Stimulated activated CD4-positive, alpha-beta T cell treated with anti-CD3 and anti-CD28 coated beads, TNF-alpha, amount 100 ng/mL, for 4 hours (primary cell): Measurements from ENCODE around the gene CAPN13.
A peak's percentile ranks its signal among the peaks of the same experiment; 100 is the strongest.

Source experiments
- DNase-seq, 3 experiments: peaks; one replicate each; pipeline ENCODE4 v3.0.0-alpha.2; 2020; ENCODE audit warnings: low read depth in 3 of 3

Gene CAPN13

DNA sequence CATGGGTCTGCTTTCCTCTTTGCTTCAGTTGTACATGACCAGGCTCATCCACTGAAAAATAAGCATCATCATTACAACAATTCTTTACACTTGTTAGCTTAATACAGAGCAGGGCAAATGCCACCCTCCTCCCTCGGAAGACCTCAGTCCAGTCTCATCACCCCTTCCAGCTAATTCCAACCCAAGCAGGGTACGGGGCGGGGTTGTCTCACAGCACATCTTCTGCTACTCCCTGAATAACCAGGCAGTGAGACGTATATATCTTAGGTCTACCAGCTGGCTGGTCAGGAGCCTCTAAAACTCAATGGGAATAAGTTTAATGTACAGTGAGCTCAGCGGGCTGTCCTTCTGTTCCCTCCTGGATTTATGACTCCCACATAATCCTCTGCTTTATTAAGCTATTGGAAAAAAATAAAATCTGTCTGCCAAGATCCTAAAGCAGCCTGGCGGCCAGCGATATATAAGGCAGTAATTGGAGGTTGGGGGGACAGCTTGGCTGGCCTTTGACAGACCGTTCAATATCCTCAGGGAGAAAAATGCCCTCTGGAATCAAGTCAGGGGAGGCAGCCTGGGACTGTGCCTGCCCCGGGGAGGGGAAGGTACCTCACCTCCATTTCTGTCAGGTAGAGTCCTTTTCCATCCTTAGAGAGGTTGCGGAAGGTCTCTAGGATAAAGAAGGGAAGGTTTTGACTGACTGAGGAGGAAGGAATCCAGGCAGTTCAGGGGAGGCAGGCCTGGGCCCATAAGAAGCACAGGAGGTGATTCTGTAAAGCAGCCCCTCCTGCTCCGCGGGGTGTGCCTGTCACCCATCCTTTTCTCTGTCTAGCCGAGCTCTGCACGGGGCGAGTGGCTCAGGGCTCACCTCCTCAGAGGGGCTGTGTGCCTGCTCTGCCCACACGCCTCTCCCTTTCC, 76.3 kb downstream of the CAPN13 start:
- no peak for DNase-seq

DNA sequence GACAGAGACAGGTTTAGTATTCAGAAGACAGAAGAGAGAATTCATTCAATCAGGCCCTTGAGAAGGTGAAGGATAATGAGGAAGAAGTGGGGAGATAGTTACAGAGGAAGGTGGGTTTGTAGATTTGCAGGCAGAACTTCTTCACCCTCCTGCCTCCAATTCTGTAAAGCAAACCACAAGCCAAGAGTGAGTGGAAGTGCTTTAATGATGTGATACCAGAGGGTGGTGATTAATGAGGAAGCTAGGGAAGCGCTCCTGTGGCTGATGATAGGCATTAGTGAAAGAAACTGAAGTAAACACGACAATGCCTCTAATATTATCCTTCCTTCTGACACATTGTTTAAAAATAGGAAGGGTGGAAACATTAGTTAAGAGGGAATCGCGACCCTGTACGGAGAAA, 78.2 kb downstream of the CAPN13 start:
- DNase-seq, result no peak

DNA sequence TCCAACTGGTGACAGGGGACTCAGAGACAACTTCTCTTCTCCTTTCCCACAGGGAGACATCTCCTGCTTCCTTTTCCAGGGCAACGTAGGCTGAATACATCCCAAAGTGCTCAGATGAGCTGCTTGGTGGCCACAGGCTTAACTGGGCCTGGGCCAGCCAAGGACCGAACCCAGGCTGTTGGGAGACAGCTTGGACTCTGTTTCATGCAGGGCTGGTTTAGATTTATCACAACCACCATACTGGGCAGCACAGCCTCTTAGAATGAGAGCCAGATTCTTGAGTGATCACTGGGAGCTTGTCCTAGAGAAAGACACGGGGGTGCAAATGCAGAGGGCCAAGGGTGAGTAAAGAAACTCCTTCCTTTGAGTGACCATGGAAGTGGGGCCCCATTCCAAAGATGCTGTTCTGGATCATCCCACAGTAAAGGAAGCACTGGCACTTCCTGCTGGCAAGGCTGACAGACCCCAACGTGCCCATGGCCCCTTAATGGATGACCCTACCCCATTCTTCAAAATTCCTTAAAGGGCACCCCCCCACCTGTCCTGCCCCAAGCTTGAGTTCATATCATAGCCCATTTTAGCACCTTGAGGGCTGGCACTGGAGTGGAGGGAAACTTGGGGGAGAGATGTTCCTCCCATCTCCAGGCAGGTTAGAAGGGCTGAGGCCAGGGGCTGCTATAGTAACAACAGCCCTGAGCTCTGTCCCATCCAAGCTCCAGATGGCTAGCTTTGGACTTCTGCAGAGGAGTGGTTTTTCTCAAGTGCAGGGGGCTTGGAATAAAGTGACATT, 84.1 kb downstream of the CAPN13 start:
- DNase-seq, result no peak

DNA sequence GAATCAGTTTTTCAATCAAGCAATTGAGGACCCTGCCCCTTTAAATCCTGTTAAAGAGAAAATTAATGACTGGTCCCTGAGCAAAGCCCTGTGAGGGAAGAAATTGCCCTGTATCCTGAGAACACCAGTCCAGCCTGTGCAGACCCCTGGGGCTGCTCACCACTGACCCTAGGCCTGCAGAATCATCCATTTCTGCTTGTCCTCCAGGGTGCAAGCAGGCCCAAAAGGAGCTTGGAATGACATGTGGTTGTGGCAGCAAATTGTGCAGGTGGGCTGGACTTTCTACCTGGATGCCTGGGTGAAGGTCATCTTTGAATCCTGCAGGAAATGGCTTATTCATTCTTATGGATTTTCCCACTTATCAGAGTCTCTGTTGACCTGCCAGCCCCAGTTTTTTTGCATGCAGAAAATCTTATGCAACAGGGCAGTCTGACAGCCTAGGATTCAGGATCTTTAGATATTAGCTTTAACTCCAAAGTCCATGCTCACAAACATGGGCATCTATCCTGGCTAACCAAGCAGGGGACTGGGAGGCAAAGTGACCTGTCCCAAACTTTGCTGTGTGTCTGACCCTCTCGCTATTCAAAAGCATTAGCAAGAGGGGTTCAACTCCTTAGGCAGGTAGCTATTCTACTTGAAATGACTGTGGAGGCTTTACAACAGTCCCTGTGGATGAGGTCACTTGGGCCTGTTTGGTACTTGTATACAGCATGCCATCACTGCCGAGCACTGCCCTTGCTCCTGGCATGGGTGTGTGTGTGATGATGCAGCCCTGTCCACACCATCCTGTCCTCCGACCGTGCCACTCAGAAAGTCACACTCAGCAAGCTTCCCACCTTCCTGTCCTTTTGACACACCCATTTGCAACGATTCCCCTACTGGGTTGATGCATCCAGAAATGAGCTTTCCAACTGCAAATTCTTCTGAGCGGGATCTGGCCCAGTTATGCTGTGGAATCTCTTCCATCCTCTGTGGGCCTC, 85.3 kb downstream of the CAPN13 start:
- DNase-seq, result no peak

DNA sequence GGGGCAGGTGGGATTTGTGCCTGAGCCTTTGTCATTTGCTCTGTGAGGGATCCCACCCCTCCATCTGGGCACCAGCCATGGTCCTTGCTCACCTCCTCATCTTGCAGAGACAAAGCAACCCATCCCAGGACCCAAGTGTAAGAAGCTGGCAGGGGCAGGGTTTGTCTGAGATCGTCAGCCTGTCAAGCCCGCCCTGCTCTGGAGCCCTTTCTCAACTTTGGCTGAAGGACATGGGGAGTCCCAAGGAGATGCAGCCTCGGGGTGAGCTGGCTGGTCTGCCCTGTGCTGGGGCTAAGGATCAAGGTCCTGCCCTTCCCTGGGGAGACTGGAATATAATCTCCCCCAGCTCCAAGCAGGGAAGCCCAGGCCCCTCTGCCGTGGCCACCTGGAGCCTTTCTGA, 86.0 kb downstream of the CAPN13 start:
- DNase-seq, result no peak

DNA sequence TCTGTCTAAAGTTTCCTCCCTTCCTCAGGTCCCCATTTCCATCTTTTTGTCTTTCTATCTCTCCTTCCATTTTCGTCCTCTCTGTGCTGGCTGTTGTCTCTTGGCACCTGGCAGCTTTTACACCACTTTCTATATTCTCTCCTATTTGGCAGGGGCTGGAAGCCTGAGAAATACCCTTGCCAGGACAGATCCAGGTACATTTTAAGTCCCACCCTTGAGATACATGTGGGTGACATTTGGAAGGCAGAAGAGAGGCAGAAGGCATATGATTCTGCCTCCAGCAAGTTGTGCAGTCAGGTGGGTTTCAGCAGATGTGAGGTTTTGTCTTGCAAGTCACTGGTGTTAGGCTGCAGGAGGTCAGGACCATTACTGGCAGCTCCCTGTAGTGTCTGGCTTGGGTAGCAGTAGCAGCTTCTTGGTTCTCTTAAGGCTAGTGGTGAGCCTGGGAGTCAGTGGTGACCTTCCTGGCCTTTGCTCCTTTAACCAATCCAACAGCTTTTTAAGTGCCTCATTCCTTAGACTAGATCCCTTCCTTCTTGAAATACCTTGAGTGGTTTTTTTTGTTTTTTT, 90.1 kb downstream of the CAPN13 start:
- no peak for DNase-seq

DNA sequence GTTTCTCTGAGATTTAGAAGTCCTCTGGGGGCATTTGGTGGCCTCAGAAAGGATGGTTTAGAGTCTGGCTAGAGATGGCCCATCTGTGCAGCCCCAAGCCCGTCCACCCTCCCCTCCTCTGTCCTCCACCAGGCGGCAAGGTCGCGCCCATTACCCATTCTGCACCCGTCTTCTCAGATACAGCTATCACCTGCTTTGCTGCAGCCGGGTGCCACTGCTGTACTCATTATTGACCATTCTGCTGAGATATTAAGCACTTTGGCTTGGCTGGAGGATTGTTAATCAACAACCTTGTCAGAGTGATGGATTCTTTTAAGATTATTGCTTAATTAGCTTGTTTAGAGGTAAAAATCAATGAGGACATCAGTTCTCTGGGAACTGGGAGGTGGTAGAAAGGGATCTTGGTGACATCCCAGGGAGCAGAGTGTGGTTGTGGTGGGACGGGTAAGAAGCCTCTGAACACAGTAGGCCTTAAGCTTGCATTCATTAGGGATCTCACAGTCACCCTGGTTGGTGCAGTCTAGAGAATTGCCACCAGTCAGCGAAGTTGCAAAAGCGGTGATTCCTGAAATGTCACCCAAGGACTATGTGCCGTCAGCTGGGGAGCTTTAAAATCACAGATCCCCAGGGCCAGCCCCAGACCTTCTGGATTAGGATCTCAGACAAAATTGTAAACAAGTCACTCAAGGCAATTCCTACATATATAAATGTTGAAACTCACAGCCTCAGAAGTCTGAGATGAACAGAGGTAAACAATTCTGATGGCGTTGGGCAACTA, 90.9 kb downstream of the CAPN13 start:
- no peak for DNase-seq

DNA sequence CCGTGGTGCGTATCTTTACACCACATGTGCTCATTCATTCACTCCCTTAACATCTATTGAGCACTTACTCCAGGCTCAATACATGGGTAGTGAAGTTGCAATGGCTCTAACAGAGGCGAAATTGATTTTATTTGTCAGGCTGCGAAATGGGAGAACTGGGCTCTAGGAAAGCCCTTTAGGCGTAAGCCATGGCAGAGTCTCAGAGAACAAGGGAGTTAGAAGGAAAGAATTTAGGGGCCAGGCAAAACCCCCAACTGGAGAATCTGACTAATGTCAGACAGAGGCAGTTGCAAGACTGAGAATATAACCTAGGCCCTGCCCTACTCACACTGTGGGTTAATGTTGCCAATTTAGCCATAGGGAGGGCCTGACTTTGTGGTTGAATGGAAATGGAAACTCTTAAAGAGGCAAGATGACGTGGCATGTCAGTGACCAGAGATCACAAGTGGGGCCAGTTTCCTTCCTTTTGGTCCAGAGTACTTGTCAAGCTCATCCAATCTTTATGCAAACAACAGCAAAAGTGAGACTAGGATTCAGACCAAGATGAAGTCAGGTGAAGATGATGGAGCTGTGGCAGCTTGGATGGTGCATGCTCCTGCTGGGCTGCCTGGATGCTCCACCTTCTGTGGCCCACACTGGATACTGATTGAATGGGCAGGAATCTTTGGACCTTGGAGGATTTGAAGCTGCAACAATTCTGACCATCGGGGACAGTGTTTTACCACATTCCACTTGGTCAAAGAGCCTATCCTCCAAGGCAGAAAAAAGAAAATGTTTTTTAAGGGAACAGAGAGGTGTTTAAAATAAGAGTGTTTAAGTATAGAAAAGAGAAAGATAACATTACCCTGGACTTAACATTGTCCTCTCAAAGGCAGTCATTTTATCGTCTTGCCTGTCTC, 92.2 kb downstream of the CAPN13 start:
- DNase-seq, result no peak

DNA sequence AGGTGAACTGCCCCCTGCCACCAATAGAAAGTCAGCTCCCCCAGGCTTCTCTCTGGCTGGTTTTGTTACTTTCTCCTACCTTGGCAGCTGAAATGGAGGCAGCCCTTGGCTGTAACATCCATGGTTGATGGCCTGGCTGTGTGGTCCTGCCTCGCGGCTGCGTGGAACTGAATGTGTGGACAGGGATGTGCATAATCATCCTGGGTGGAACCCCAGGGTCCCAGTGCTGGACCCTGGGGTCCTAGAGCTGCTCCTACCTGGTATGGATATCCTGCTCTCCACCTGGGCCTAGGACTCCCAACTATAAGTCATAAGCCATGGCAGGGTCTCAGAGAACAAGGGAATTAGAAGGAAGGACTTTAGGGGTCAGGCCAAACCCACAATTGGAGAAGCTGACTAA, 93.5 kb downstream of the CAPN13 start:
- DNase-seq, result no peak

DNA sequence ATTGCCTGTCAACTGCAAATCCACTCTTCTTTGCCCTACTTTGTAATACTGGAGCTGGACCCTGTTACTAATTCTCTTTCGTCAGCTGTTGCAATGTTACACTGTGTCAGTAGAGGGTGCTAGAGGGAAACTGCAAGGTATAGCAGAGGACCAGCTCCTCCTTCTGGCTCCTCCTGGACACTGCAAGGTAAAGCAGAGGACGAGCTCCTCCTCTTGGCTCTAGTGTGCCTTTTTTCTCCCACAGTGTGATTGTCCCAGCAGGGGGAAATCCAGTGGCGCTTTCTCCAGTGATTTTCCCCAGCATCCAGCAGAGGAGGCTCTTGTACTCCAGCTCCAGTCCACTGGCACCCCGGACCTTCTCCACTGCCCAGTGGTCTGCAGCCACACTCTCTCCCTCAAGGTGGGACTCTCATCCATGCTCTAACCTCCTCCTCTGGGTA, 95.6 kb downstream of the CAPN13 start:
- peak; percentile 53 to 75 (median 71) for DNase-seq

DNA sequence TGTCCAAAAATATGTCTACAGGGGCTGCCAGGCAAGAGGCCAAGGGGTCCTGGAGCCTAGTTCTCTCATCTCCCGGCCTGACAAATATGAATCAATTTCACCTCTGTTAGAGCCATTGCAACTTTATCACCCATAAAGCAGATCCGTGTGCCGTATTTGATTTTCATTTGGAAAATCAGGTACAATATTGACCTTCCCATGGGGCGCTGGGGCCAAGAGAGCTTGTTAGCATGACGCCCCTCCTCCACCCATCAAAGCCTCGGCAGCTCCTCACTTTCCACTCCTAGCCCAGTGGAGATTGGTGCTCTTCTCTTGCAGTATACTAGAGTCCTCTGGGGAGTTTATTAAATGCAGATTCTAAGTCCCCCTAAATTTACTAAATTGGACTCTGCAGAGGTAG, 96.8 kb downstream of the CAPN13 start:
- DNase-seq, result no peak

DNA sequence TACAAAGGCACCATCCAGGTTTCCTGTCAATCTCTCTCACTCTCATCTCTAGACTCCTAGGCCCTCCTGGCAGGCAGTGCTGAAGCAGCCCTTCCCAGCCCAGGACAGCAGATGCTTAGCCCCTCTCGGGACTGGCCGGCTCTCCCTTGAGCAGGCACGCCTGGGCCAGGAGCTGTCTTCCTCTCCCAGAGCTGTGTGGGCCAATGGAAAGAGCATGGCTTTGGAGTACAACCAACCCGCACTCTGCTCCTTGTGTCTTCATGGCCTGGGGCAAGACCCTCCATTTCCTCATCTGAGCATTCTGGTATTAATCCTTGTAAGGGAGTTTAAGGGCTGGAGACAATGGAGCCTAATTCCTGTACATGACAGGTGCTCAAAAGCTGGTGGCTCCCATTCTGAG, 97.2 kb downstream of the CAPN13 start:
- no peak for DNase-seq

DNA sequence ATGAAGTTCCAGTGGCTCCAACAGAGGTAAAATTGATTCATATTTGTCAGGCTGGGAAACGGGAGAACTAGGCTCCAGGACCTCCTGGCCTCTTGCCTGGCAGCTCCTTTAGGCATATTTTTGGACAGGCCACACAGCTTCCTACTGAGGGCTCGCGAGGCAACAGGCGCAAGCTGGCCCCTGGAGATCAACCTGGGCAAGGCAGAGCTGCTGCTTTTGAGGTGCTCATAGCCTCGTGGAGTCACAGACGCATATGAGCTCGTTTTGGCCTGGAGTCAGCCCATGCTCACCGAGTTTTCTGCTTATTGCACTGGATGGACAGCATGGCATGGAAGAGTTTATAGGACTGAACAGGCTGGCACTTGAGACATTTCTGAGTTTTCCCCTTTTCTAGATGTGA, 97.7 kb downstream of the CAPN13 start:
- DNase-seq, result no peak

DNA sequence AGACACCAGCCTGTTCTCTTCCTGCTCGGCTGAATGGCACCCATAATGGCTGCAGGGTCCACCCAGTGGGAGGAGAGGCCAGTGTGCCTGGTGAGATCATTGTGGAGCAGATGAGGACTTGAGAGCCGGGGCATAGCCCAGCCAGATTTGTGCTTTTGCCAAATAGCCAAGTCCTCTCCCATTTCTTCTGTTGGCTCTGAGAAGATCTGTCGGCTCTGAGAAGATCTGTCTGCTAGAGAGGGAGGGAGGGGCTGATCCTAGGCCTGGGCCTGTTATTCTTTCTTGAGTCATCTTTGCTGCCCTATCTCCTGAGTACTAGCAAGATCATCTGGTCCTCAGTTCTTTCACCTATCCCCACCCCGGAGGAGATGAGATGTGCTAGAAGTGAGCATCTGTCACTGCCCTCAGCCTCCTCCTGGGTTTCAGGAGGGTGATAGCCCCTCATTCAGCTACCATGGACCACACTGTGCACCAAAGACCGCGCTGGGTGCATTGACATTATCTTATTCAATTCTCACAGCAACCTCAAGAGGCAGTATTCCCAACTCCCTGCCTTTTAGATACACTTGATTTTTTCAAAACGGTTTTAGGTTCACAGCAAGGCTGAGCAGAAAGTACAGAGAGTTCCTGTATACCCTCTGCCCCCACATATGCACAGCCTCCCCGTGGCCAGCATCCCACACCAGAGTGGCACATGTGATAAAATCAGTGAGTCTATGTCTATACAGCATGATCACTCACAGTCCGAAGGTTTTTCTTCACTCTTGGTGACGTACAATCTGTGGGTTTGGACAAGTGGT, 98.6 kb downstream of the CAPN13 start:
- DNase-seq, result no peak

DNA sequence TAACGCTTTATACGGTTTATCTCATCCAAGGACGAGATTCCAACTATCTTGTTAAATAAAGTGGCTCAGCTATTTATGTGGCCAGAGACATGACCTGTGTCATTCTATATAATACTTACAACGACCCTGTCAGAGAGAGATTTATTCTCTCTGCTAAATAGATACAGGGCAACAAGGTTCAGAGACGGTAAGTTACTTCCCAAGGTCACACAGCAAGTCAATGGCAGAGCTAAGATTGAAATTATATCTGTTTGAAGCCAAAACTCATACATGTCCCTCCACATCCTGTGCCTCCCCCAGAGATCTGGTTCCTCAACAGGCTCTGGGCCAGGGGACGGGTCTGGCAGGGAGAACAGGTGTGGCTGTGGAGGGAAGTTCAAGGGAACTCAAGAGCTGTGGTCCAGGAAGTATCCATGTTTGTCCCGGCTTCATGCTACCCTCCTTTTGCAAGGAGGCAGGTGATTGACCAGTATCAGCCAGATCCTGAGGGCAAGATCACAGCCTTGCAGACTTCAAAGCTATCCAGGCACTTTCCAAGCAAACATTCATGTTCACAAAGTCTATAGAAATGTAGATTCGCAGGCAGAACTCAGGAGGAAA, 99.8 kb downstream of the CAPN13 start:
- DNase-seq, result no peak

DNA sequence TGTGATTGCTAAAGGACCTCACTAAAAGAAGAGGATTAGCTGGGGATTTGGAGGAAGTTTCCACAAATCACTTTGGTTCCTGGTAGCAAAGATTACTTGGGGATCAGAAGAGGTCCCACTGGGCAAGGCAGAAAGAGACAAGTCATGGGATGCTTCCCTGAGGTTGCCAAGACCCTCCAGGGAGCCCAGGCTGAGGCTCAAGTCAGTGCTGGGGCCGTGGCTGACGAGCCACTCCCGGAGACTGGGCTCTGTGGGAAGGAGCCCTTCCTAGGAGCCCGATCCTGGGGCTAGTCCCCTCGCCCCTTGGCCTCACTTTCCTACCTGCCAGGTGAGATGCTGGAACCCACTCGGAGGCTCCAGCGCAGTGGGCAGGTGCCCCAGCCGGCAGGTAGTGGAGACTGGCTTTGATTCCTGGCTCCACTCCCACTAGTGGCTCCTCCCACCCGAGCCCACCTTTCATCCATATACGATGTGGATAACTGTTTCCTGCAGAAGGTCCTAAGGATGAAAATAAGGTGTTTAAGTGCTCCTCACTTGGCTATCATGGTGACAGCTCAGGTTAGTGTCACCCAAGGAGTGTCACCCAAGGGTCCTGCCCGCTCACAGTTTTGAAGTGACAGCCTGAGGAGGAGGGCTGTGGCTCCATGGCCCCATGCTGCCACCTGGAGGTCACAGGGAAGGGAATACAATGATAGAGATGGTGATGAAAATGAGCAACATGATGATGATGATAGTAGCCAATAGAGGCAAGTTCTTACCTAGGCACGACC, 100.5 kb downstream of the CAPN13 start:
- peak; percentile 52 to 57 (median 54) for DNase-seq

DNA sequence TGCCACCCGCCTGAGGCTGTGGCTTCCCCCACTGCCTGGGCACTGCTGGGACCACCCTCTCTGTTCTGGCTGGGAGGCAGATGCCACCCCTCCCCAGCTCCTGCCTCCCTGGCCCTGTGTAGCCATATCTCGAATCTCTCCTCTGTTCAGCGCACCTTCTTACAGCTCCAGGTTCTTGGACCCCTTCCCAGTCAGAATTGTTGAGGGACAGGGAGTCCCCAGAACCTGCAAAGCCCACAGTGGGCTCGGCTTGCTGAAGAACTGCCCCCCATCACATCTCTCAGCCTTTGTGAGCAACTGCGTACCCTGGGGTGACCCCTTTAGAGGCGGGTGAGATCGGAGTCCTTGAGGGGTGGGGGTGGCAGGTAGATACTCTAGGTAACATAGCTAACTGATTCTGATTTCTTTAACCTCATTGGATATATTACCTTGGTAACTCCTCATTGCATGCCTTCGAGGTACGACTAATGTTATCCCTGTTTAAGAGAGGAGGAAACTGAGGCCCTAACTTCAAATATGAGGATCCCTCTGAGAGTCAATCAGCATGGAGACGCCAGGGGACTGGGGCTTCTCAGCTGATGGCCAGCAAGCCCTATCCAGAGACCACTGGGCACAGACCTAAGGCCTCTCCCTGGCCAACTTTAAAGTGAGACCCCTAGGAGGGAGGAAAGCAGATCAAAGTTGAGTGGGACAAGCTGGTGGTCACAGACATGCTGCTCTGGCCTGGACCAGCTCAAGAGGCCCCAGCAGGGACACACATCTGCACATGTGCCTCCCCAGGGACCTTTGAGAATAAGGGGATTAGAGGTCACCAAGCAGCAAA, 101.3 kb downstream of the CAPN13 start:
- DNase-seq, result no peak
